Fibroblast of lung (primary cell): Measurements from ENCODE around the gene UBE2S. TPM values are rescaled to one million over a fixed set of nuclear protein-coding genes. Genes with fewer than 3 reads are reported as not detected.
"Not testable (repeated sequence)": the region's sequence is repeated elsewhere in the genome, so short reads cannot be mapped to it uniquely, and the experiment has no call there.

Source experiments
- DNase-seq, 2 donors: peaks; one replicate each; pipeline versions ENCODE4 v3.0.0 to v3.0.0-alpha.2; 2010; ENCODE audit warnings: low read depth in 2 of 2
- H2AFZ ChIP-seq: 2 replicates; pipeline ENCODE4 v1.5.1; 2012; ENCODE audit warnings: low read length, control low read depth, inconsistent platforms
- H3K27ac ChIP-seq: 2 replicates; pipeline ENCODE4 v1.5.1; 2011; ENCODE audit warnings: low read length, control low read depth; ENCODE audit not compliant: insufficient read depth
- H3K27me3 ChIP-seq: 2 replicates; pipeline ENCODE4 v1.5.1; 2011; ENCODE audit warnings: mild to moderate bottlenecking, low read length; ENCODE audit not compliant: control insufficient read depth, insufficient read depth
- H3K36me3 ChIP-seq: 2 replicates; pipeline ENCODE4 v1.5.1; 2011; ENCODE audit warnings: low read length; ENCODE audit not compliant: control insufficient read depth, insufficient read depth
- H3K4me1 ChIP-seq: 2 replicates; pipeline ENCODE4 v1.5.1; 2011; ENCODE audit warnings: low read length; ENCODE audit not compliant: control insufficient read depth, insufficient read depth; ENCODE audit errors: extremely low read depth
- H3K4me2 ChIP-seq: 2 replicates; pipeline ENCODE4 v1.5.1; 2011; ENCODE audit warnings: low read length, control low read depth; ENCODE audit not compliant: insufficient read depth; ENCODE audit errors: extremely low read depth
- H3K4me3 ChIP-seq, 4 experiments: fragments of 200-600 bp in 1 of 4; sonication (generic) in 1 of 4; replicated peaks in 1 of 4; 2 replicates each; pipeline ENCODE4 v1.5.1; 2011 to 2016; ENCODE audit warnings: low read length in 4 of 4, low read depth in 3 of 4, mild to moderate bottlenecking in 3 of 4, control low read depth in 2 of 4, inconsistent platforms in 1 of 4, mixed read lengths in 1 of 4; ENCODE audit not compliant: insufficient read depth in 1 of 4; ENCODE audit errors: control extremely low read depth in 1 of 4
- H3K79me2 ChIP-seq: 2 replicates; pipeline ENCODE4 v1.5.1; 2012; ENCODE audit warnings: mild to moderate bottlenecking, low read length, inconsistent platforms; ENCODE audit not compliant: control insufficient read depth, insufficient read depth
- H3K9ac ChIP-seq: 2 replicates; pipeline ENCODE4 v1.5.1; 2011; ENCODE audit warnings: mild to moderate bottlenecking, low read length, control low read depth; ENCODE audit not compliant: insufficient read depth
- H3K9me3 ChIP-seq: 2 replicates; pipeline ENCODE4 v1.5.1; 2012; ENCODE audit warnings: low read depth, low read length; ENCODE audit not compliant: control insufficient read depth, insufficient read depth
- H4K20me1 ChIP-seq: 2 replicates; pipeline ENCODE4 v1.5.1; 2011; ENCODE audit warnings: low read length; ENCODE audit not compliant: control insufficient read depth, insufficient read depth; ENCODE audit errors: extremely low read depth
- EZH2 ChIP-seq: IDR thresholded peaks from 2 replicates; pipeline ENCODE4 v1.5.1; 2012; ENCODE audit warnings: low read length, control low read depth, mild to moderate bottlenecking; ENCODE audit errors: missing control alignments
- polyA minus RNA-seq: library from RNA; depleted of rRNA, polyadenylated mRNA; stranded (reverse); fragments of >200 nt; gene quantifications from 2 replicates; pipeline ENCODE4 v1.2.3, GENCODE V29; 2011; ENCODE audit warnings: low replicate concordance
- polyA plus RNA-seq, 2 donors: library from polyadenylated mRNA; depleted of rRNA in 1 of 2; stranded (reverse) in 1 of 2; unstranded in 1 of 2; fragments of >200 nt; gene quantifications; 2 replicates each; pipeline ENCODE4 v1.2.1, GENCODE V29; 2011 to 2012; ENCODE audit warnings: missing spikeins in 1 of 2
- total RNA-seq: library from RNA; depleted of rRNA; stranded (reverse); fragments of >200 nt; gene quantifications from 2 replicates; pipeline ENCODE4 v1.2.1, GENCODE V29; 2014
- TF ChIP-seq, protein P1 (sequence below), 2 donors: IDR thresholded peaks in 1 of 2; conservative IDR thresholded peaks in 1 of 2; 1 replicate in 1 of 2; 2 replicates in 1 of 2; pipeline ENCODE4 v1.5.1; 2011 to 2012; ENCODE audit warnings: low read length in 2 of 2, control low read depth in 1 of 2, inconsistent platforms in 1 of 2, low read depth in 1 of 2, mild to moderate bottlenecking in 1 of 2

UBE2S gene
- total RNA-seq (37.5 and 41.0 TPM in 2 replicates), polyA plus RNA-seq (25.4 and 74.6 TPM in 2 replicates), polyA minus RNA-seq (93.5 and 271 TPM in 2 replicates)
- 34.8 and 92.1 TPM in 2 replicates for polyA plus RNA-seq (2012)

DNA sequence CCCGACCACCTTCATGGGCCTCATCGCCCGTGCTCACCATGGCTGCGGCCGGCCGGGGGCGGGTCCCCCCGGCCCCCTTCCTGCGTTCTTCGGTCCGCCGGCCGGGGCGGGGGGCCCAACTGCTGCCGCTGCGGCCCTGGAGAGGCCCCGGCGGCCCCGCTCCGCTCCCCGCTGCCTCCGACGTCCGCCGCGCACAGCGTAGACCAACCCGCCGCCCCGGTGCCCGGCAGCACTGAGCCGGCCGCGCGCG lies at the start of gene UBE2S:
Gene UBE2S, minus strand, starts transcription at position 239 of the 250 bp plus-strand sequence. Its CDS starts 199 bp downstream, at position 40.
- H3K9ac ChIP-seq: peak within 1 kb of the TSS; percentile 94
- H3K27me3 ChIP-seq, H4K20me1 ChIP-seq, H3K9me3 ChIP-seq, DNase-seq: not testable (repeated sequence)
- H2AFZ ChIP-seq: peak within 1 kb of the TSS; percentile 98
- H3K4me2 ChIP-seq: peak within 1 kb of the TSS; percentile 100
- peaks cover 17% of the 10 kb centered on the region for H3K36me3 ChIP-seq
- peak within 1 kb of the TSS; percentile 71 to 92 (median 81) for H3K4me3 ChIP-seq
- H3K27ac ChIP-seq: peak within 1 kb of the TSS; percentile 98
- peaks cover 36% of the 10 kb centered on the region for H3K79me2 ChIP-seq
- peaks cover 19% of the 10 kb centered on the region for H3K4me1 ChIP-seq

GRCh38 chr19:55456347-55456746 lies 48.8 kb upstream of the UBE2S start:
- no peak for DNase-seq
- Histone ChIP-seq H2AFZ (no peak overlapping the region), H3K36me3 (peaks cover 2% of the 10 kb centered on the region), H3K9me3 (no peaks in the 10 kb centered on the region), H3K4me3 (no peak overlapping the region), H4K20me1 (no peaks in the 10 kb centered on the region), H3K27ac (no peak overlapping the region), H3K79me2 (no peaks in the 10 kb centered on the region), H3K4me2 (no peak overlapping the region), H3K27me3 (peaks cover 9% of the 10 kb centered on the region), H3K9ac (no peak overlapping the region), H3K4me1 (peaks cover 8% of the 10 kb centered on the region)
- TF ChIP-seq, protein P1, sequence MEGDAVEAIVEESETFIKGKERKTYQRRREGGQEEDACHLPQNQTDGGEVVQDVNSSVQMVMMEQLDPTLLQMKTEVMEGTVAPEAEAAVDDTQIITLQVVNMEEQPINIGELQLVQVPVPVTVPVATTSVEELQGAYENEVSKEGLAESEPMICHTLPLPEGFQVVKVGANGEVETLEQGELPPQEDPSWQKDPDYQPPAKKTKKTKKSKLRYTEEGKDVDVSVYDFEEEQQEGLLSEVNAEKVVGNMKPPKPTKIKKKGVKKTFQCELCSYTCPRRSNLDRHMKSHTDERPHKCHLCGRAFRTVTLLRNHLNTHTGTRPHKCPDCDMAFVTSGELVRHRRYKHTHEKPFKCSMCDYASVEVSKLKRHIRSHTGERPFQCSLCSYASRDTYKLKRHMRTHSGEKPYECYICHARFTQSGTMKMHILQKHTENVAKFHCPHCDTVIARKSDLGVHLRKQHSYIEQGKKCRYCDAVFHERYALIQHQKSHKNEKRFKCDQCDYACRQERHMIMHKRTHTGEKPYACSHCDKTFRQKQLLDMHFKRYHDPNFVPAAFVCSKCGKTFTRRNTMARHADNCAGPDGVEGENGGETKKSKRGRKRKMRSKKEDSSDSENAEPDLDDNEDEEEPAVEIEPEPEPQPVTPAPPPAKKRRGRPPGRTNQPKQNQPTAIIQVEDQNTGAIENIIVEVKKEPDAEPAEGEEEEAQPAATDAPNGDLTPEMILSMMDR (conservative IDR thresholded peaks at IDR 0.05 in 1 of 2, IDR thresholded peaks at IDR 0.05 in 1 of 2; ENCODE audit: low read depth in 1 of 2, low read length in 2 of 2): no peak
- no peak for TF ChIP-seq EZH2

DNA sequence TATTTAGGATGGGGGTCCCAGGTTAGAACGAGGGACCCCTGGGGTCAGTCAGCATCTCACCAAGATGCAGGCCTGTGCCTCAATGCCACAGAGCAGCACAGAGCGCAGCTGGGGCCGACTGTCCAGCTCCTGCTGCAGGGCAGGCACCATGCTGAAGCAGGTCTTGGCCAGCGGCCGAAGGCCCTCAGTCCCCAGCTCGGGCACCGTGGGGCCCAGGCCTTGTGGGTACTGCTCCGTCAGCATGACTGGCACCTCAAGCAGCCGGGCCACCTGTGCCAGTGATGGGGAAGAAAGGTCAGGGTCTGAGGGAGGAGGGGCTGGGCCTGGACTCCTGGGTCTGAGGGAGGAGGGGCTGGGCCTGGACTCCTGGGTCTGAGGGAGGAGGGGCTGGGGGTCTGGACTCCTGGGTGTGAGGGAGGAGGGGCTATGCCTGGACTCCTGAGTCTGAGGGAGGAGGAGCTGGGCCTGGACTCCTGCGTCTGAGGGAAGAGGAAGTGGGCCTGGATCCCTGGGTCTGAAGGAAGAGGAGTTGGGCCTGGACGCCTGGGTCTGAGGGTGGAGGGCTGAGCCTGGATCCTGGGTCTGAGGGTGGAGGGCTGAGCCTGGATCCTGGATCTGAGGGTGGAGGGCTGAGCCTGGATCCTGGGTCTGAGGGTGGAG lies 48.1 kb upstream of the UBE2S start:
- H3K27ac ChIP-seq: no peak overlapping the region
- no peaks in the 10 kb centered on the region for H4K20me1 ChIP-seq
- H3K4me3 ChIP-seq: no peak overlapping the region
- no peaks in the 10 kb centered on the region for H3K79me2 ChIP-seq
- peaks cover 2% of the 10 kb centered on the region for H3K36me3 ChIP-seq
- no peaks in the 10 kb centered on the region for H3K9me3 ChIP-seq
- peaks cover 4% of the 10 kb centered on the region for H3K4me1 ChIP-seq
- no peak overlapping the region for H2AFZ ChIP-seq
- no peak for DNase-seq
- H3K4me2 ChIP-seq: no peak overlapping the region
- no peak overlapping the region for H3K9ac ChIP-seq
- TF ChIP-seq, protein P1 (conservative IDR thresholded peaks at IDR 0.05 in 1 of 2, IDR thresholded peaks at IDR 0.05 in 1 of 2; ENCODE audit: low read depth in 1 of 2, low read length in 2 of 2): no peak
- no peak for TF ChIP-seq EZH2
- H3K27me3 ChIP-seq: peaks cover 11% of the 10 kb centered on the region
